GM12878 (cell line): ENCODE data around the gene CANT1. TPM values are rescaled to one million over a fixed set of nuclear protein-coding genes. Genes with fewer than 3 reads are reported as not detected.

Source experiments
- ATAC-seq: fragments of 200-7000 bp; cut with Tn5 transposase; 3 replicates; pipeline ENCODE4 v1.9.1; 2020; ENCODE audit warnings: mild to moderate bottlenecking, moderate library complexity
- BruUV-seq: library from RNA; stranded (reverse); fragments of 400-500 nt; replicated peaks from 2 replicates; lab custom pipeline; 2021; lab: Mats Ljungman, UMichigan
- CTCF ChIA-PET: fragments of 300-600 bp; sonication (Branson Sonifier 250); formaldehyde crosslinking; extraction: SDS; loops from one replicate; lab custom pipeline; 2021; ENCODE audit warnings: inconsistent platforms; lab: Yijun Ruan, JAX
- POLR2A ChIA-PET: fragments of 350-600 bp; formaldehyde crosslinking; extraction: SDS; loops from one replicate; lab custom pipeline; 2021; ENCODE audit warnings: inconsistent platforms; lab: Charles Lee
- RAD21 ChIA-PET: fragments of 300-600 bp; sonication (Branson Sonifier 250); formaldehyde crosslinking; loops from one replicate; lab custom pipeline; 2023; ENCODE audit warnings: antibody characterized with exemption; ENCODE audit not compliant: unreplicated experiment; lab: Charles Lee
- SMC1A ChIA-PET: fragments of 300-600 bp; sonication (Branson Sonifier 250); formaldehyde crosslinking; loops from one replicate; lab custom pipeline; 2023; ENCODE audit not compliant: unreplicated experiment, uncharacterized antibody; lab: Charles Lee
- DNase-seq: peaks from one replicate; pipeline ENCODE4 v3.0.0-alpha.2; 2011; ENCODE audit warnings: low read depth, low spot score
- FAIRE-seq: peaks from 3 replicates; lab custom pipeline; 2011; peaks lifted over from hg19 to GRCh38; lab: Jason Lieb, UNC
- H2AFZ ChIP-seq: 2 replicates; pipeline ENCODE4 v1.6.0; 2011; ENCODE audit warnings: low read depth, low read length, control low read depth; ENCODE audit not compliant: control insufficient read depth
- H3K27ac ChIP-seq: 2 replicates; pipeline ENCODE4 v1.5.1; 2011; ENCODE audit warnings: control low read depth; ENCODE audit not compliant: control insufficient read depth, insufficient read depth
- H3K27me3 ChIP-seq, 2 experiments: replicated peaks in 1 of 2; 2 replicates each; pipeline versions ENCODE4 v1.6.0 to v1.6.1; 2011; ENCODE audit warnings: low read length in 1 of 2; ENCODE audit not compliant: control insufficient read depth in 2 of 2, insufficient read depth in 2 of 2
- H3K36me3 ChIP-seq, 2 experiments: 2 replicates each; pipeline ENCODE4 v1.5.1; 2011; ENCODE audit warnings: low read length in 1 of 2; ENCODE audit not compliant: control insufficient read depth in 2 of 2, insufficient read depth in 2 of 2
- H3K4me1 ChIP-seq: 2 replicates; pipeline ENCODE4 v1.6.1; 2011; ENCODE audit warnings: mild to moderate bottlenecking, low read length, moderate library complexity, mixed read lengths; ENCODE audit not compliant: control insufficient read depth, insufficient read depth
- H3K4me2 ChIP-seq: 2 replicates; pipeline ENCODE4 v1.6.0; 2011; ENCODE audit warnings: control low read depth; ENCODE audit not compliant: control insufficient read depth, insufficient read depth
- H3K4me3 ChIP-seq: fragments of 200-600 bp; sonication (generic); 2 replicates; pipeline ENCODE4 v1.5.1; 2016
- H3K79me2 ChIP-seq: 2 replicates; pipeline ENCODE4 v1.6.0; 2011; ENCODE audit warnings: low read length; ENCODE audit not compliant: control insufficient read depth, insufficient read depth
- H3K9ac ChIP-seq: 2 replicates; pipeline ENCODE4 v1.8.0; 2011; ENCODE audit warnings: low read length, control low read depth, mixed read lengths; ENCODE audit not compliant: control insufficient read depth, insufficient read depth
- H3K9me3 ChIP-seq: replicated peaks from 3 replicates; pipeline ENCODE4 v1.5.1; 2011; ENCODE audit warnings: mild to moderate bottlenecking, low read length; ENCODE audit not compliant: control insufficient read depth, insufficient read depth
- H4K20me1 ChIP-seq: 2 replicates; pipeline ENCODE4 v1.6.0; 2011; ENCODE audit not compliant: control insufficient read depth, insufficient read depth
- ASH2L ChIP-seq: fragments of 300-600, 200-600 bp; sonication (generic); IDR thresholded peaks from 2 replicates; pipeline ENCODE4 v1.6.1; 2017; ENCODE audit warnings: low read depth, mild to moderate bottlenecking, borderline replicate concordance
- ATF2 ChIP-seq: IDR thresholded peaks from 2 replicates; pipeline ENCODE4 v1.6.1; 2012; ENCODE audit warnings: low read length, inconsistent platforms
- BRCA1 ChIP-seq: IDR thresholded peaks from 2 replicates; pipeline ENCODE4 v1.6.1; 2011; ENCODE audit warnings: low read depth, low read length, improper control_type of control experiment
- RAD21 ChIP-seq: IDR thresholded peaks from 2 replicates; pipeline ENCODE4 v1.6.1; 2011; ENCODE audit warnings: mild to moderate bottlenecking, low read depth, low read length, moderate library complexity; ENCODE audit not compliant: insufficient read depth
- RBBP5 ChIP-seq: fragments of 200-600 bp; sonication (generic); conservative IDR thresholded peaks from 2 replicates; pipeline ENCODE4 v1.6.1; 2016
- TAF1 ChIP-seq: IDR thresholded peaks from 2 replicates; pipeline ENCODE4 v1.6.1; 2011; ENCODE audit warnings: mild to moderate bottlenecking, low read depth, low read length, borderline replicate concordance
- TCF3 ChIP-seq: IDR thresholded peaks from 2 replicates; pipeline ENCODE4 v1.6.1; 2012; ENCODE audit warnings: low read depth, mild to moderate bottlenecking, low read length, borderline replicate concordance; ENCODE audit not compliant: insufficient read depth
- ZBTB40 ChIP-seq: fragments of 450-650 bp; IDR thresholded peaks from 2 replicates; pipeline ENCODE4 v1.6.1; 2016; ENCODE audit warnings: mild to moderate bottlenecking, moderate library complexity, borderline replicate concordance
- ZNF207 ChIP-seq: fragments of 450-650 bp; IDR thresholded peaks from 2 replicates; pipeline ENCODE4 v1.6.1; 2014; ENCODE audit warnings: antibody characterized with exemption, mild to moderate bottlenecking, borderline replicate concordance
- WGBS: methylation state at CpG from one replicate; pipeline ENCODE4 v1.1.6; 2016; ENCODE audit warnings: low lambda C conversion rate; ENCODE audit not compliant: insufficient replicate concordance, insufficient coverage; ENCODE audit errors: missing lambda C conversion rate; 5-methylcytosine and 5-hydroxymethylcytosine counted together
- in situ Hi-C: fragments of 300-500 bp; cut with MboI; formaldehyde crosslinking; loops from 9 replicates; pipeline ENCODE4 v1.14.3; 2018; ENCODE audit warnings: mixed read lengths
- intact Hi-C: fragments of 100-400 bp; cut with micrococcal nuclease; formaldehyde crosslinking; loops from one replicate; pipeline ENCODE4 v1.14.2; 2022; ENCODE audit not compliant: unreplicated experiment
- polyA plus RNA-seq, 11 experiments: library from polyadenylated mRNA; depleted of rRNA in 4 of 11; unstranded in 6 of 11; stranded (reverse) in 5 of 11; fragments of >200 nt; fragmentation: Nextera tagmentation in 4 of 11; fragmentation: Illumina TruSeq in 1 of 11; extraction: Ambion mirVana in 4 of 11; extraction: Trizol in 1 of 11; gene quantifications; 1 replicate in 1 of 11; 2 replicates in 10 of 11; pipeline versions ENCODE4 v1.2.1 to v1.2.3, GENCODE V29; 2011 to 2016; ENCODE audit warnings: inconsistent platforms in 2 of 11, missing spikeins in 2 of 11, low read depth in 1 of 11
- total RNA-seq, 4 experiments: library from RNA; depleted of rRNA in 3 of 4; stranded (reverse); fragments of >200 nt in 3 of 4; fragmentation: Illumina TruSeq in 1 of 4; extraction: Trizol in 1 of 4; gene quantifications; 2 replicates each; pipeline versions ENCODE4 v1.2.1 to v1.2.3, GENCODE V29; 2013 to 2021
- TF ChIP-seq, protein P1 (sequence below): IDR thresholded peaks from 2 replicates; pipeline ENCODE4 v1.6.1; 2012; ENCODE audit warnings: low read depth, low read length, improper control_type of control experiment

CANT1 gene
- total and polyA plus RNA-seq, 10 of the 15 experiments (the other 5 are each of a cell fraction or from before 2014, with no cell fraction given): 2.2 to 59.2 (median 20.2) TPM

- Histone ChIP-seq H3K27me3 (peaks cover 9 to 12% of the 10 kb centered on the region in 2 experiments; a peak in 3 of 4 replicates), H3K4me3 (no peak overlapping the region), H3K36me3 (no peaks in the 10 kb centered on the region), H2AFZ (no peak overlapping the region), H3K4me1 (no peaks in the 10 kb centered on the region), H3K4me2 (no peak overlapping the region), H3K9me3 (no peaks in the 10 kb centered on the region), H3K27ac (no peak overlapping the region), H3K9ac (no peak overlapping the region), H3K79me2 (no peaks in the 10 kb centered on the region), H4K20me1 (no peaks in the 10 kb centered on the region)
- BruUV-seq: no TSS peak
- no peak for DNase-seq
- ChIA-PET SMC1A (no interaction called here), RAD21 (no interaction called here), POLR2A (no interaction called here), CTCF (interaction anchor here (0.8 kb wide), 1 partner anchor 21 kb away, joined by 3 read pairs; no protein-coding TSS in a partner anchor)
- WGBS: 86% methylated on average over 2 of the region's 2 CpGs
- ATAC-seq: no peak
- in situ Hi-C loops (no loop called here), intact Hi-C loops (loop anchor here (1.0 kb wide), 1 partner anchor 23 kb away; no protein-coding TSS in a partner anchor)
- FAIRE-seq: no peak
- no peak for TF ChIP-seq RAD21
- no peak for TF ChIP-seq ATF2
- no peak for TF ChIP-seq ASH2L
Observed at GRCh38 chr17:79019261-79019631, 9.7 kb upstream of the CANT1 start.

- in situ Hi-C loops (no loop called here), intact Hi-C loops (no loop called here)
- POLR2A ChIA-PET: interaction anchor here (0.6 kb wide), 2 partner anchors 9 to 24 kb away, joined by 4 to 8 read pairs; partner anchors contain the start of gene CANT1
Observed at GRCh38 chr17:79018370-79018695, 8.8 kb upstream of the CANT1 start.

More at GRCh38 chr17:79018370-79018695, 8.8 kb upstream of the CANT1 start:
- Histone ChIP-seq H2AFZ (no peak overlapping the region), H3K36me3 (no peaks in the 10 kb centered on the region), H3K79me2 (no peaks in the 10 kb centered on the region), H3K27me3 (peaks cover 6 to 9% of the 10 kb centered on the region in 2 experiments; a peak in 3 of 4 replicates), H3K4me2 (no peak overlapping the region), H3K9me3 (no peaks in the 10 kb centered on the region), H3K27ac (no peak overlapping the region), H3K9ac (no peak overlapping the region), H3K4me1 (no peaks in the 10 kb centered on the region), H4K20me1 (no peaks in the 10 kb centered on the region), H3K4me3 (no peak overlapping the region)
- ATAC-seq (no peak), FAIRE-seq (no peak), DNase-seq (no peak)
- SMC1A ChIA-PET: no interaction called here
- CTCF ChIA-PET: interaction anchor here (0.6 to 1.0 kb wide), 2 partner anchors 27 to 419 kb away, joined by 3 read pairs; no protein-coding TSS in a partner anchor
- RAD21 ChIA-PET: no interaction called here
- 35% methylated on average over 3 of the region's 3 CpGs for WGBS
- TF ChIP-seq TCF3: no peak
- TF ChIP-seq BRCA1: no peak
- TF ChIP-seq TAF1: no peak
- TF ChIP-seq, protein P1, sequence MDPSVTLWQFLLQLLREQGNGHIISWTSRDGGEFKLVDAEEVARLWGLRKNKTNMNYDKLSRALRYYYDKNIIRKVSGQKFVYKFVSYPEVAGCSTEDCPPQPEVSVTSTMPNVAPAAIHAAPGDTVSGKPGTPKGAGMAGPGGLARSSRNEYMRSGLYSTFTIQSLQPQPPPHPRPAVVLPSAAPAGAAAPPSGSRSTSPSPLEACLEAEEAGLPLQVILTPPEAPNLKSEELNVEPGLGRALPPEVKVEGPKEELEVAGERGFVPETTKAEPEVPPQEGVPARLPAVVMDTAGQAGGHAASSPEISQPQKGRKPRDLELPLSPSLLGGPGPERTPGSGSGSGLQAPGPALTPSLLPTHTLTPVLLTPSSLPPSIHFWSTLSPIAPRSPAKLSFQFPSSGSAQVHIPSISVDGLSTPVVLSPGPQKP: no peak
- TF ChIP-seq RBBP5: no peak
- TF ChIP-seq ZNF207: no peak
- no peak for TF ChIP-seq ZBTB40
- no TSS peak for BruUV-seq
